ENCODE measurements around the gene ARID3A. TPM values are rescaled to one million over a fixed set of nuclear protein-coding genes. Genes with fewer than 3 reads are reported as not detected.

The ARID3A gene
- total RNA-seq, 2 donors from 2014 or later = 8.1 to 11.8 TPM

DNA sequence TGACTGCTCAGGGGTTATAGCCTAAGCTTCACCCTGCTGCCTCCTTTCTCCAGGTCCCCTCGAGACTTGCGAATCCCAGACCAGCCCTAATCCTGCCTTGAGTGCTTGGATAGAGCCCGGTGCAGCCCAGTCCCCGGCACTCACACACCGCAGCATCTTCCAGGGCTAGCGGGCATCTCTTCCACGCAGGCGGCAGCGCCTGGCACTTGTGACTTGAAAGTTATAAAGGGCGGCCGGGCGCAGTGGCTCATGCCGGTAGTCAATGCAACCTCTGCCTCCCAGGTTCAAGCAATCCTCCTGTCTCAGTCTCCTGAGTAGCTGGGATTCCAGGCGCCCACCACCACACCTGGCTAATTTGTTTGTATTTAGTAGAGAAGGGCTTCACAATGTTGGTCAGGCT lies 60.2 kb downstream of the ARID3A start:
- peak overlapping the region; percentile 94 for H3K27ac Mint-ChIP-seq
- no peaks in the 10 kb centered on the region for H3K27me3 Mint-ChIP-seq
- ATAC-seq (no peak), DNase-seq (no peak)
- peak overlapping the region; percentile 33 for H3K4me3 Mint-ChIP-seq
- peaks cover 15% of the 10 kb centered on the region for H3K4me1 Mint-ChIP-seq
- no peaks in the 10 kb centered on the region for H3K9me3 ChIP-seq (ENCODE audit: control insufficient read depth, low read length, poor library complexity, severe bottlenecking)
- no peaks in the 10 kb centered on the region for H3K36me3 Mint-ChIP-seq (ENCODE audit: low read depth)

DNA sequence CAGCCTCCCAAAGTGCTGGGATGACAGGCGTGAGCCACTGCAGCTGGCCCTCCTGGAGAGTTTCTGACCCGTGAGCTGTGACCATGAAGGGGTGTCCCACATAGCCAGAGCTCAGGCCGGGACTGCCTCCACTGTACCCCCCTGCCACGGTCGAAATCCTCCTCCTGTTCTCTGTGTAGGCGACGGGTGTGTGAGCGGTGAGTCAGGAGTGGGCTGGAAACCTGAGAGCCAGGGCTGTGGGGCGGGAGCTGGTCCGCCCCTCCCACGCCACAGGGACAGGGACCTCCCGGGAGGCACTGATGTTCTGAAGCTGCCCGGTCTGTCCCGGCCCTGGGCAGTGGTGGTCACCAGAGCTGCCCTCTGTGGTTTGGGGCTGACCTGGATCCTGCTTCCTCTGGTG lies 62.2 kb downstream of the ARID3A start:
- ATAC-seq = no peak
- Mint-ChIP-seq H3K27ac (no peak overlapping the region), H3K27me3 (no peaks in the 10 kb centered on the region), H3K36me3 (ENCODE audit: low read depth) (no peaks in the 10 kb centered on the region), H3K4me3 (no peak overlapping the region), H3K4me1 (peaks cover 15% of the 10 kb centered on the region)
- H3K9me3 ChIP-seq (ENCODE audit: control insufficient read depth, low read length, poor library complexity, severe bottlenecking) = no peaks in the 10 kb centered on the region
- DNase-seq = no peak

GRCh38 chr19:988510-988909 lies 62.7 kb downstream of the ARID3A start:
- H3K27ac Mint-ChIP-seq = no peak overlapping the region
- no peaks in the 10 kb centered on the region for H3K9me3 ChIP-seq (ENCODE audit: control insufficient read depth, low read length, poor library complexity, severe bottlenecking)
- H3K27me3 Mint-ChIP-seq = no peaks in the 10 kb centered on the region
- H3K4me1 Mint-ChIP-seq = peaks cover 15% of the 10 kb centered on the region
- DNase-seq (no peak), ATAC-seq (no peak)
- no peaks in the 10 kb centered on the region for H3K36me3 Mint-ChIP-seq (ENCODE audit: low read depth)
- H3K4me3 Mint-ChIP-seq = no peak overlapping the region

DNA sequence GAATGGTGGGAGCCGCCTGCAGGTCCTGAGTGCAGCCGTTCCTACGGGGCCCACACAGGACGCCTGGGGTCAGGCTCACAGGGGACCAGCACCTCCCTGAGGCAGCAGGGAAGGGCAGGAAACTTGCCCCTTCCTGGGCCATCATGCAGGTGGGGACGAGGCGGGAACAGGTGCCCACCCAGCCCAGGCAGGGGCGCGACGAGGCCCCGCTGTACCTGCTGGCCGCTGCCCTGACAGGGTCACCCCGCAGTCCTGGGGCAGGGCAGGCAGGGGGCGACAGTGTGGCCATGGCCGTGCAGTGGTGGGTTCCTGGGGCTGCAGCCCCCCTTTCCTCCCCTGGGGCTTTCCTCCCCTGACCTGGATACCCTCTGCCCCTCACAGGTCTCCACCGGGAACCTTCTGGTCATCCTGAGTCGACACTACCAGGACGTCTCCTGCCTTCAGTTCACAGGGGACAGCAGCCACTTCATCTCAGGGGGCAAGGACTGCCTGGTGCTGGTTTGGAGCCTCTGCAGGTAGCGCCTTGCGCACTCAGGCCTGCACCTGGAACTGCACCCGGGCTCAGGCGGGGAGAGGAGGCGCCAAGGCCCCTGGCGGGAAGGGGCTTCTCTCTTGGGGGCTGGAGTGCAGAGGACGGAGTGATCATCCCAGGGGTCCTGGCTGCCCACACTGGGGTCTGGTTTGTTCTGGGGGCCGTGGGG lies 63.7 kb downstream of the ARID3A start:
- no peak for DNase-seq
- no peaks in the 10 kb centered on the region for H3K36me3 Mint-ChIP-seq (ENCODE audit: low read depth)
- H3K4me3 Mint-ChIP-seq = no peak overlapping the region
- no peak for ATAC-seq
- H3K27me3 Mint-ChIP-seq = no peaks in the 10 kb centered on the region
- peaks cover 11% of the 10 kb centered on the region for H3K4me1 Mint-ChIP-seq
- no peak overlapping the region for H3K27ac Mint-ChIP-seq
- no peaks in the 10 kb centered on the region for H3K9me3 ChIP-seq (ENCODE audit: control insufficient read depth, low read length, poor library complexity, severe bottlenecking)

DNA sequence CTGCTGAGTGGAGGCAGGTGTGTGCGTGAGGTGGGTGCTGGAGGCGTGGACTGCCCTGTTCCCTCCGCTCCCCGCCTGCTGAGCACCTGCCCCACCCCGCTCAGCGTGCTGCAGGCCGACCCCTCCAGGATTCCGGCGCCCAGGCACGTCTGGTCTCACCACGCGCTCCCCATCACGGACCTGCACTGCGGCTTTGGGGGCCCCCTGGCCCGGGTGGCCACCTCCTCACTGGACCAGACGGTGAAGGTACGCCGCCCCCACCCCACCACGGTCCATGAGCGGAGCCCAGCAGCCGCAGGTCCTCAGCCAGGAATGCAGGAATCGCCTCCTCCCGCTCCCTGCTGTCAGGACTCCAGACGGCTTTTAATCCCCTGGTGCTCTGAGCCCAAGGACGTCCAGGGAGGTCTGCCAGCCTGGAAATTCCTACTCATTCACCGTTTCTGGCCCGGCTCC lies 64.3 kb downstream of the ARID3A start:
- ATAC-seq (no peak), DNase-seq (no peak)
- Mint-ChIP-seq H3K36me3 (ENCODE audit: low read depth) (no peaks in the 10 kb centered on the region), H3K27me3 (no peaks in the 10 kb centered on the region), H3K4me3 (no peak overlapping the region), H3K4me1 (peaks cover 7% of the 10 kb centered on the region), H3K27ac (no peak overlapping the region)
- H3K9me3 ChIP-seq (ENCODE audit: control insufficient read depth, low read length, poor library complexity, severe bottlenecking) = no peaks in the 10 kb centered on the region

DNA sequence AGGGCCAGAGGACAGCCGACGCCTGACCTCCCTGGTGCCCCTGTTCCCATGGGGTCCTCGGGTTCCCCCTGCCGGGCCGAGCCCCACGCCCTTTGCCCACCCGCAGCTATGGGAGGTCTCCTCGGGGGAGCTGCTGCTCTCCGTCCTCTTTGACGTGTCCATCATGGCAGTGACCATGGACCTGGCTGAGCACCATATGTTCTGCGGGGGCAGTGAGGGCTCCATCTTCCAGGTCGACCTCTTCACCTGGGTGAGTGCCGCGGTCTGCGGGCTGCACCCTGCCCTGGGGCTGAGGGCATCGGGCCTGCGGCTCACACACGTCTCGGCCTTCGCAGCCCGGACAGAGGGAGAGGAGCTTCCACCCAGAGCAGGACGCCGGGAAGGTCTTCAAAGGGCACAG lies 64.9 kb downstream of the ARID3A start:
- Mint-ChIP-seq H3K27ac (no peak overlapping the region), H3K27me3 (no peaks in the 10 kb centered on the region), H3K4me3 (no peak overlapping the region), H3K36me3 (ENCODE audit: low read depth) (no peaks in the 10 kb centered on the region), H3K4me1 (peaks cover 4% of the 10 kb centered on the region)
- DNase-seq (no peak), ATAC-seq (no peak)
- no peaks in the 10 kb centered on the region for H3K9me3 ChIP-seq (ENCODE audit: control insufficient read depth, low read length, poor library complexity, severe bottlenecking)

DNA sequence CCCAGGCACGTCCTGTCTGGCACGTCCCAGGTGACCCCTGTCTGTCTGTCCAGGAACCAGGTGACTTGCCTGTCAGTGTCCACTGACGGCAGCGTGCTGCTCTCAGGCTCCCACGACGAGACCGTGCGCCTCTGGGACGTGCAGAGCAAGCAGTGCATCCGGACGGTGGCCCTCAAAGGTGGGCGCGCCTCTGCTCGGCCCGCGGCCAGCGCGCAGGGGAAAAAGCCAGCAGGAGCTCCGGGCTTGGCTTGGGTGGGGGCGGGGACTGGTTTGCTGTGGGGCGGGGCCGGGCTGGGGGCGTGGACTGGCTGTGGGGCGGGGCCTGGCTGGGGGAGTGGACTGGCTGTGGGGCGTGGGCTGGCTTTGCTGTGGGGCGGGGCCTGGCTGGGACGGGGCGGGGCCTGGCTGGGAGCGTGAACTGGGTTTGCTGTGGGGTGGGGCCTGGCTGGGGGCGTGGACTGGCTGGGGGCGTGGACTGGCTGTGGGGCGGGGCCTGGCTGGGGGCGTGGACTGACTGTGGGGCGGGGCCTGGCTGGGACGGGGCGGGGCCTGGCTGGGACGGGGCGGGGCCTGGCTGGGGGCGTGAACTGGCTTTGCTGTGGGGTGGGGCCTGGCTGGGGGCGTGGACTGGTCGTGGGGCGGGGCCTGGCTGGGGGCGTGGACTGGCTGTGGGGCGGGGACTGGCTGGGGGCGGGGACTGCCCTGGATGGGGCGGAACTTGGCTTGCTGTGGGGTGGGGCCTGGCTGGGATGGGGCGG lies 65.5 kb downstream of the ARID3A start:
- Mint-ChIP-seq H3K4me1 (peaks cover 8% of the 10 kb centered on the region), H3K4me3 (no peak overlapping the region)
- ATAC-seq = peak; percentile 73

DNA sequence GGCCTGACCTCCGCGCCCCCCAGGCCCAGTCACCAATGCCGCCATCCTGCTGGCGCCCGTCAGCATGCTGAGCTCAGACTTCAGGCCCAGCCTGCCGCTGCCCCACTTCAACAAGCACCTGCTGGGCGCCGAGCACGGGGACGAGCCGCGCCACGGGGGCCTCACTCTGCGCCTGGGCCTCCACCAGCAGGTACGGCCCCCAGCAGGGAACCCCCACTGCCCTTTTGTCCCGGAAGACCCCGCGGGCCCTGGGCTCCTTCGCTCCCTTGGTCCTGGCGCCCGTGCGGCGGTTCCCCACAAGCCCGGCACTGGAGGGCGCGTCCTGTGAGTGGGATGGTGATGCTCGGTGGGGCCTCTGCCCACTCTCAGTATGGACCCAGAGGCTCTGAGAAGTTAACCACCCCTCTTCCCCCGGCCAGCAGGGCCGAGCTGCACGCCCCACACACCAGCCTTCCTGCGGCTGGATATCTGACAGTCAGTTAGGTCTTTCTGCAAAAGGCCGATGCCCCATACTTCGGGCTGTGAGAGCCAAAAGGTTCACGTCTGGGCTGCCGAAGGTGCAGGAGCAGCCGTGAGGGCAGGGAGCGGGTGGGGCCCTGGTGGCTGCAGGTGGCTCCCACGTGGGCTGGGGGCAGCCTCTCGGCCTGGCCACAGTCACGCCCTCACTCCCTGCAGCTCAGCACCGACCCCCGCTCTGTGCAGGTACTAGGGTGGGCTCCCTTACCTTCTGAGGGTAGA lies 66.3 kb downstream of the ARID3A start:
- no peaks in the 10 kb centered on the region for H3K9me3 ChIP-seq (ENCODE audit: control insufficient read depth, low read length, poor library complexity, severe bottlenecking)
- H3K4me1 Mint-ChIP-seq = peaks cover 6% of the 10 kb centered on the region
- no peak overlapping the region for H3K4me3 Mint-ChIP-seq
- ATAC-seq = no peak
- no peaks in the 10 kb centered on the region for H3K27me3 Mint-ChIP-seq
- DNase-seq = no peak
- H3K27ac Mint-ChIP-seq = no peak overlapping the region
- no peaks in the 10 kb centered on the region for H3K36me3 Mint-ChIP-seq (ENCODE audit: low read depth)

More for the DNA sequence above, 65.5 kb downstream of the ARID3A start:
- peak; percentile 54 to 62 (median 55) for DNase-seq
- no peaks in the 10 kb centered on the region for H3K9me3 ChIP-seq (ENCODE audit: control insufficient read depth, low read length, poor library complexity, severe bottlenecking)
- H3K36me3 Mint-ChIP-seq (ENCODE audit: low read depth) = no peaks in the 10 kb centered on the region
- no peak overlapping the region for H3K27ac Mint-ChIP-seq
- no peaks in the 10 kb centered on the region for H3K27me3 Mint-ChIP-seq

DNA sequence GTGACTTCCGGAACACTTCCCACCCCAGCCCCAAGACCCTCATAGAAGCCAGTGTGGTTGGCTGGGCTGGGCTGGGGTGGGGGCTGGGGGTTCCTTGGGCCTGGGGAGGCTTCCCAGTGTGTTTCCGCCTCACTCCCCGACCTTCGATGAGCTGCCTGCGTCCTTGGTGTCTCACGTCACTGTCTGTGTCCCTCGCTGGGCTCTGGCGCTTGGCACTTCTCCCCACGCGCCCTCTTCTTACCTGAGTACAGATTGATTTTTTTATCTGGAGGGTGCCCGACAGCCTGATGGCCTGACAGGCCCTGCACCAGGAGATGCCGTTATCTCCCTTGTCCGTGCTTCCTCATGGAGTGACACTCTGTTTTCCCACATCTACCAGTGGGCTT lies 66.8 kb downstream of the ARID3A start:
- Mint-ChIP-seq H3K4me3 (no peak overlapping the region), H3K36me3 (ENCODE audit: low read depth) (no peaks in the 10 kb centered on the region), H3K4me1 (peaks cover 6% of the 10 kb centered on the region), H3K27ac (peak overlapping the region; percentile 34), H3K27me3 (no peaks in the 10 kb centered on the region)
- ATAC-seq (no peak), DNase-seq (no peak)
- no peaks in the 10 kb centered on the region for H3K9me3 ChIP-seq (ENCODE audit: control insufficient read depth, low read length, poor library complexity, severe bottlenecking)

DNA sequence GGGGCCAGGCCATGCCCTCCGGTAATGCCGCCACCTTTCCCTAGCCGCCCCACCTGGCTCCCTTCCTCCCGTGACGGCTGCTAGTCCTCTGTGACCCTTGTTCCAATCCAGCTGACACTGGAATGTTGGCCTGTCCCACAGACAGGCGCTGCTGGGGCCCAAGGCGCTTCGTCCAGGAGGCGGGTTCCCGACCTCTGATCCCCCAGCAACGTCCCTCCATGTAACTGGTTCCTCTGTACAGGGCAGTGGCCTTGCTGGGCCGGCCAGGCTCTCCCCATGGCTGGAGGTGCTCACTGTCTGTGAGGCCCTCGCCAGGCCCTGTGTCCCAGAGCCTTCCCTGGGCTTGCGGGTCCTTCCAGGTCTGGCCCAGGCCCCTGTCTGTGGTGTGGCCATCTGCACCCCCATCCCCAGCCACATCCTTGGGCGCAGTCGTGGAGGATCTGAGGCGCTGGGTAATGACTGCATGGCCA lies 67.6 kb downstream of the ARID3A start:
- DNase-seq (no peak), ATAC-seq (no peak)
- Mint-ChIP-seq H3K4me1 (peaks cover 9% of the 10 kb centered on the region), H3K27me3 (no peaks in the 10 kb centered on the region), H3K4me3 (peak overlapping the region; percentile 49), H3K36me3 (ENCODE audit: low read depth) (no peaks in the 10 kb centered on the region), H3K27ac (peak overlapping the region; percentile 34)
- no peaks in the 10 kb centered on the region for H3K9me3 ChIP-seq (ENCODE audit: control insufficient read depth, low read length, poor library complexity, severe bottlenecking)

- DNase-seq = no peak
- H3K36me3 Mint-ChIP-seq (ENCODE audit: low read depth) = peaks cover 2% of the 10 kb centered on the region
- H3K27me3 Mint-ChIP-seq = peaks cover 3% of the 10 kb centered on the region
- ATAC-seq = no peak
- H3K4me3 Mint-ChIP-seq = no peak overlapping the region
- H3K4me1 Mint-ChIP-seq = peaks cover 9% of the 10 kb centered on the region
- peak overlapping the region; percentile 34 for H3K27ac Mint-ChIP-seq
- no peaks in the 10 kb centered on the region for H3K9me3 ChIP-seq (ENCODE audit: control insufficient read depth, low read length, poor library complexity, severe bottlenecking)
Observed at GRCh38 chr19:993831-994393, 68.1 kb downstream of the ARID3A start.

DNA sequence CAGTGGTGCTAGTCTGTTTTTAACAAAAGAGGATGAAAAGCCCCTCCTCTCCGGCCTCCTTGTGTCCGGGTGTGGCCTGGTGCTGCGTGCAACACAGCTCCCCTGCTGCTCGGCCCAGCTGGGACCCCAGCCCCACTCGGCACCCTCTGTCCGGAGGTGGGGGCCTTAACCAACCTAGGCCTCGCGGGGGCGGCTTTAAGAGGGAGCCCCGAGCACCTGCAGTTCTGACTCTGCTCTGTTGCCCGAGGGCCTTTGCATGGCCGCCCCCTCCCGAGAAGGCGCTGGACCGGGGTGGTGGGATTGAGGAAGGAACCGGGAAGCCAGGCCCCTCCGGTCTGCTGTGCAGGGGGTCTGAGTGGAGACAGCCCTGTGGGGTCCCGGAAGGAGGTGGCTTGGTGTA lies 68.7 kb downstream of the ARID3A start:
- no peak for ATAC-seq
- no peak for DNase-seq
- H3K4me3 Mint-ChIP-seq = no peak overlapping the region

More for the DNA sequence above, 68.7 kb downstream of the ARID3A start:
- no peaks in the 10 kb centered on the region for H3K9me3 ChIP-seq (ENCODE audit: control insufficient read depth, low read length, poor library complexity, severe bottlenecking)
- H3K27me3 Mint-ChIP-seq = peaks cover 8% of the 10 kb centered on the region
- H3K27ac Mint-ChIP-seq = no peak overlapping the region
- H3K36me3 Mint-ChIP-seq (ENCODE audit: low read depth) = peaks cover 6% of the 10 kb centered on the region
- H3K4me1 Mint-ChIP-seq = peaks cover 13% of the 10 kb centered on the region
